Measurements from ENCODE around the gene ASIC2.

DNA sequence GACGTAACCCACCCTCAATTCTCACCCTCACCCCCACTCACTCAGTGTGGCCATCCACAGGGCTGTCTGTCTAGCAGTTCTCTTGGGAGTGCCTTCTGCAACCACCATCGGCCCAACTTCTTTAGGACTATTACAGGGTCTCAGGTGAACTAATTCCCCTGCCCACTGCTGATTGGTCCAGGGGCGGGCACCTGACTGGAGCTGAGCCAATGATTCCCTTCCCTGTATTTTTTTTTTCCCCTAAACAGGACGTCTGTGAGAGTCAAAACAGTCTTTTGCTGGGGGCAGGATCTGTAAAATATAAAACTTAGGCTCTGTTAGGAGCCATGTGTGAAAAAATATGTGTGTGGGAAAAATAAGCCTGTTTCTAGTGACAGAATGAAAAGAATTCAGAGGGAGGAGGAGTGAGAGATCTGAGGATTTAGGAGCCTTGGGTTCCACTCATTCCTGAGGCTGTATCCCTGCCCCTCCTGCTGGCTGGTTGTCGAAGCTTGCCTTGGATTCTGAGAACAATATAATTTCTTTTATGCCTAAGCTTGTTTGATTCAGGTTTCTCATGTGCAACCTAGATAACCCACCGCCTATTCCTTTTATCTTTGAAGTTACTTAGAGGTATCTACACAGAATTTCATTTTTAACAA is 186.4 kb downstream of the ASIC2 start:
- no peak for TF ChIP-seq ZC3H10 (CRISPR knock-in tag; IDR thresholded peaks at IDR 0.05)
- no peak for TF ChIP-seq RARB (CRISPR knock-in tag; IDR thresholded peaks at IDR 0.05)
- no peak for TF ChIP-seq ZFP30 (CRISPR knock-in tag; IDR thresholded peaks at IDR 0.05)
- no peak for TF ChIP-seq ZFP3 (CRISPR knock-in tag; IDR thresholded peaks at IDR 0.05)
- TF ChIP-seq, protein P1, sequence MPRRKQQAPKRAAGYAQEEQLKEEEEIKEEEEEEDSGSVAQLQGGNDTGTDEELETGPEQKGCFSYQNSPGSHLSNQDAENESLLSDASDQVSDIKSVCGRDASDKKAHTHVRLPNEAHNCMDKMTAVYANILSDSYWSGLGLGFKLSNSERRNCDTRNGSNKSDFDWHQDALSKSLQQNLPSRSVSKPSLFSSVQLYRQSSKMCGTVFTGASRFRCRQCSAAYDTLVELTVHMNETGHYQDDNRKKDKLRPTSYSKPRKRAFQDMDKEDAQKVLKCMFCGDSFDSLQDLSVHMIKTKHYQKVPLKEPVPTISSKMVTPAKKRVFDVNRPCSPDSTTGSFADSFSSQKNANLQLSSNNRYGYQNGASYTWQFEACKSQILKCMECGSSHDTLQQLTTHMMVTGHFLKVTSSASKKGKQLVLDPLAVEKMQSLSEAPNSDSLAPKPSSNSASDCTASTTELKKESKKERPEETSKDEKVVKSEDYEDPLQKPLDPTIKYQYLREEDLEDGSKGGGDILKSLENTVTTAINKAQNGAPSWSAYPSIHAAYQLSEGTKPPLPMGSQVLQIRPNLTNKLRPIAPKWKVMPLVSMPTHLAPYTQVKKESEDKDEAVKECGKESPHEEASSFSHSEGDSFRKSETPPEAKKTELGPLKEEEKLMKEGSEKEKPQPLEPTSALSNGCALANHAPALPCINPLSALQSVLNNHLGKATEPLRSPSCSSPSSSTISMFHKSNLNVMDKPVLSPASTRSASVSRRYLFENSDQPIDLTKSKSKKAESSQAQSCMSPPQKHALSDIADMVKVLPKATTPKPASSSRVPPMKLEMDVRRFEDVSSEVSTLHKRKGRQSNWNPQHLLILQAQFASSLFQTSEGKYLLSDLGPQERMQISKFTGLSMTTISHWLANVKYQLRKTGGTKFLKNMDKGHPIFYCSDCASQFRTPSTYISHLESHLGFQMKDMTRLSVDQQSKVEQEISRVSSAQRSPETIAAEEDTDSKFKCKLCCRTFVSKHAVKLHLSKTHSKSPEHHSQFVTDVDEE (CRISPR knock-in tag; IDR thresholded peaks at IDR 0.05), result no peak
- no peak for TF ChIP-seq OSR1 (CRISPR knock-in tag; IDR thresholded peaks at IDR 0.05)
- TF ChIP-seq CSDC2 (CRISPR knock-in tag; IDR thresholded peaks at IDR 0.05), result no peak
- TF ChIP-seq, protein P2, sequence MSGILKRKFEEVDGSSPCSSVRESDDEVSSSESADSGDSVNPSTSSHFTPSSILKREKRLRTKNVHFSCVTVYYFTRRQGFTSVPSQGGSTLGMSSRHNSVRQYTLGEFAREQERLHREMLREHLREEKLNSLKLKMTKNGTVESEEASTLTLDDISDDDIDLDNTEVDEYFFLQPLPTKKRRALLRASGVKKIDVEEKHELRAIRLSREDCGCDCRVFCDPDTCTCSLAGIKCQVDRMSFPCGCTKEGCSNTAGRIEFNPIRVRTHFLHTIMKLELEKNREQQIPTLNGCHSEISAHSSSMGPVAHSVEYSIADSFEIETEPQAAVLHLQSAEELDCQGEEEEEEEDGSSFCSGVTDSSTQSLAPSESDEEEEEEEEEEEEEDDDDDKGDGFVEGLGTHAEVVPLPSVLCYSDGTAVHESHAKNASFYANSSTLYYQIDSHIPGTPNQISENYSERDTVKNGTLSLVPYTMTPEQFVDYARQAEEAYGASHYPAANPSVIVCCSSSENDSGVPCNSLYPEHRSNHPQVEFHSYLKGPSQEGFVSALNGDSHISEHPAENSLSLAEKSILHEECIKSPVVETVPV (CRISPR knock-in tag; IDR thresholded peaks at IDR 0.05), result no peak
- no peak for TF ChIP-seq ARNTL (CRISPR knock-in tag; IDR thresholded peaks at IDR 0.05; ENCODE audit: borderline replicate concordance, low read depth)
- TF ChIP-seq, protein P3, sequence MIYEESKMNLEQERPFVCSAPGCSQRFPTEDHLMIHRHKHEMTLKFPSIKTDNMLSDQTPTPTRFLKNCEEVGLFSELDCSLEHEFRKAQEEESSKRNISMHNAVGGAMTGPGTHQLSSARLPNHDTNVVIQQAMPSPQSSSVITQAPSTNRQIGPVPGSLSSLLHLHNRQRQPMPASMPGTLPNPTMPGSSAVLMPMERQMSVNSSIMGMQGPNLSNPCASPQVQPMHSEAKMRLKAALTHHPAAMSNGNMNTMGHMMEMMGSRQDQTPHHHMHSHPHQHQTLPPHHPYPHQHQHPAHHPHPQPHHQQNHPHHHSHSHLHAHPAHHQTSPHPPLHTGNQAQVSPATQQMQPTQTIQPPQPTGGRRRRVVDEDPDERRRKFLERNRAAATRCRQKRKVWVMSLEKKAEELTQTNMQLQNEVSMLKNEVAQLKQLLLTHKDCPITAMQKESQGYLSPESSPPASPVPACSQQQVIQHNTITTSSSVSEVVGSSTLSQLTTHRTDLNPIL (CRISPR knock-in tag; IDR thresholded peaks at IDR 0.05; ENCODE audit: low read depth), result no peak
- no peak for TF ChIP-seq ZNF8 (CRISPR knock-in tag; IDR thresholded peaks at IDR 0.05)
- no peak for TF ChIP-seq ZNF565 (CRISPR knock-in tag; conservative IDR thresholded peaks at IDR 0.05; ENCODE audit: low read depth)
- no peak for TF ChIP-seq PPARA (CRISPR knock-in tag; IDR thresholded peaks at IDR 0.05; ENCODE audit: borderline replicate concordance)
- TF ChIP-seq, protein P4, sequence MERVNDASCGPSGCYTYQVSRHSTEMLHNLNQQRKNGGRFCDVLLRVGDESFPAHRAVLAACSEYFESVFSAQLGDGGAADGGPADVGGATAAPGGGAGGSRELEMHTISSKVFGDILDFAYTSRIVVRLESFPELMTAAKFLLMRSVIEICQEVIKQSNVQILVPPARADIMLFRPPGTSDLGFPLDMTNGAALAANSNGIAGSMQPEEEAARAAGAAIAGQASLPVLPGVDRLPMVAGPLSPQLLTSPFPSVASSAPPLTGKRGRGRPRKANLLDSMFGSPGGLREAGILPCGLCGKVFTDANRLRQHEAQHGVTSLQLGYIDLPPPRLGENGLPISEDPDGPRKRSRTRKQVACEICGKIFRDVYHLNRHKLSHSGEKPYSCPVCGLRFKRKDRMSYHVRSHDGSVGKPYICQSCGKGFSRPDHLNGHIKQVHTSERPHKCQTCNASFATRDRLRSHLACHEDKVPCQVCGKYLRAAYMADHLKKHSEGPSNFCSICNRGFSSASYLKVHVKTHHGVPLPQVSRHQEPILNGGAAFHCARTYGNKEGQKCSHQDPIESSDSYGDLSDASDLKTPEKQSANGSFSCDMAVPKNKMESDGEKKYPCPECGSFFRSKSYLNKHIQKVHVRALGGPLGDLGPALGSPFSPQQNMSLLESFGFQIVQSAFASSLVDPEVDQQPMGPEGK (CRISPR knock-in tag; IDR thresholded peaks at IDR 0.05; ENCODE audit: borderline replicate concordance), result no peak

Data from SK-N-SH treated with all-trans-retinoic acid at 6 μM for 48 hours (cell line).